K562 (cell line): ENCODE data around the gene STK33. TPM values are rescaled to one million over a fixed set of nuclear protein-coding genes. Genes with fewer than 3 reads are reported as not detected.
A peak's percentile ranks its signal among the peaks of the same experiment; 100 is the strongest.

Experiments
- DLX4 ChIP-seq: fragments of 250-450 bp; sonication (Bioruptor Pico); IDR thresholded peaks from 2 replicates; pipeline ENCODE4 v1.6.1; 2021; ENCODE audit warnings: mild to moderate bottlenecking
- HMGXB4 ChIP-seq: sonication (generic); formaldehyde crosslinking; IDR thresholded peaks from 2 replicates; pipeline ENCODE4 v1.8.1; 2023; ENCODE audit warnings: mild to moderate bottlenecking, missing genetic modification reagents
- MAFK ChIP-seq: IDR thresholded peaks from 2 replicates; pipeline ENCODE4 v1.6.1; 2011; ENCODE audit warnings: low read length, improper control_type of control experiment
- MGA ChIP-seq: fragments of 450-650 bp; IDR thresholded peaks from 2 replicates; pipeline ENCODE4 v1.6.1; 2016; ENCODE audit warnings: mild to moderate bottlenecking, moderate library complexity
- NKRF ChIP-seq: fragments of 450-650 bp; IDR thresholded peaks from 2 replicates; pipeline ENCODE4 v1.6.1; 2016; ENCODE audit warnings: borderline replicate concordance
- NRF1 ChIP-seq, 2 experiments: fragments of 450-650 bp; IDR thresholded peaks in 1 of 2; conservative IDR thresholded peaks in 1 of 2; 2 replicates each; pipeline ENCODE4 v1.6.1; 2014; ENCODE audit warnings: mild to moderate bottlenecking in 2 of 2
- POU5F1 ChIP-seq: fragments of 150-350 bp; IDR thresholded peaks from 2 replicates; pipeline ENCODE4 v1.6.1; 2014; ENCODE audit warnings: borderline replicate concordance, low read length, low read depth, mild to moderate bottlenecking; ENCODE audit not compliant: partially characterized antibody
- SOX6 ChIP-seq: fragments of 450-650 bp; IDR thresholded peaks from 2 replicates; pipeline ENCODE4 v1.6.1; 2014; ENCODE audit warnings: mild to moderate bottlenecking
- ZNF764 ChIP-seq: fragments of 250-450 bp; sonication (Bioruptor Pico); IDR thresholded peaks from 2 replicates; pipeline ENCODE4 v1.4.0; 2020; ENCODE audit warnings: low read depth, mild to moderate bottlenecking, moderate library complexity
- polyA plus RNA-seq, 8 experiments: library from polyadenylated mRNA; depleted of rRNA in 4 of 8; stranded (reverse) in 5 of 8; unstranded in 3 of 8; fragments of >200 nt; fragmentation: Nextera tagmentation in 2 of 8; fragmentation: Illumina TruSeq in 1 of 8; extraction: Ambion mirVana in 2 of 8; extraction: Trizol in 1 of 8; gene quantifications; 2 replicates each; pipeline versions ENCODE4 v1.2.1 to v1.2.3, GENCODE V29; 2011 to 2014; ENCODE audit warnings: inconsistent platforms in 1 of 8, missing spikeins in 1 of 8
- total RNA-seq, 7 experiments: library from RNA; depleted of rRNA in 6 of 7; stranded (reverse); fragments of >200 nt in 6 of 7; fragmentation: Illumina TruSeq in 2 of 7; extraction: Trizol in 2 of 7; gene quantifications; 2 replicates each; pipeline versions ENCODE4 v1.2.1 to v1.2.3, GENCODE V29; 2011 to 2021; ENCODE audit warnings: low replicate concordance in 1 of 7
- TF ChIP-seq, protein P1 (sequence below): fragments of 450-650 bp; IDR thresholded peaks from 2 replicates; pipeline ENCODE4 v1.6.1; 2016

Gene STK33
- total and polyA plus RNA-seq, 9 of the 15 experiments (the other 6 are each of a cell fraction or from before 2014, with no cell fraction given), result not detected

DNA sequence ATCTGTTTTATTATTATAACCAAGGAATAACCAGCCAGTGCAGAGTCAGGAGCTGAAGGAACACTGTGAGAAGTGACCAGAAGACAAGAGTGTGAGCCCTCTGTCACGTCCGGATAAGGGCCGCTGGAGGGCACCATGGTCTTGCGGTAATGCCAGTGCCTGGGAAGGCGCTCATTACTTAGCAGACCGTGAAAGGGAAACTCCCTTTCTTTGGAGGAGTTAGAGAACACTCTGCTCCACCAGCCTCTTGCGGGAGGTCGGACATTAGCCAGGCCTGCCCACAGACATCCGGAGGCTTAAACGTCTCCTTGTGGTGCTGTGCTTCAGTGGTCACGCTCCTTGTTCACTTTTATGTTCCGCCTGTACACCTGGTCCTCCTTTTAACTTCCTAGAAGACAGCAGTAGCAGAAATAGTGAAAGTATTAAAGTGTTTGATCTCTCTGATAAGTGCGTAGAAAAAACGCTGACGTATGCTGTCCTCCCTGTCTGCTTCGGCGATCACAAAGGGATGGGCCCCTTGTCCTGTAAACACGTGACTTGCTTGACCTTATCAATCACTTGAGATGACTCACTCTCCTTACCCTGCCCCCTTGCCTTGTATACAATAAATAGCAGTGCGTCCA lies 209.7 kb downstream of the STK33 start (continued):
- TF ChIP-seq DLX4 (CRISPR knock-in tag) (no peak), NKRF (no peak), MAFK (peak; percentile 86), SOX6 (peak; percentile 86), ZNF764 (no peak), POU5F1 (no peak), MGA (peak; percentile 57), NRF1 (conservative IDR thresholded peaks at IDR 0.05 in 1 of 2, IDR thresholded peaks at IDR 0.05 in 1 of 2) (no peak), HMGXB4 (CRISPR knock-in tag) (no peak)
- TF ChIP-seq, protein P1, sequence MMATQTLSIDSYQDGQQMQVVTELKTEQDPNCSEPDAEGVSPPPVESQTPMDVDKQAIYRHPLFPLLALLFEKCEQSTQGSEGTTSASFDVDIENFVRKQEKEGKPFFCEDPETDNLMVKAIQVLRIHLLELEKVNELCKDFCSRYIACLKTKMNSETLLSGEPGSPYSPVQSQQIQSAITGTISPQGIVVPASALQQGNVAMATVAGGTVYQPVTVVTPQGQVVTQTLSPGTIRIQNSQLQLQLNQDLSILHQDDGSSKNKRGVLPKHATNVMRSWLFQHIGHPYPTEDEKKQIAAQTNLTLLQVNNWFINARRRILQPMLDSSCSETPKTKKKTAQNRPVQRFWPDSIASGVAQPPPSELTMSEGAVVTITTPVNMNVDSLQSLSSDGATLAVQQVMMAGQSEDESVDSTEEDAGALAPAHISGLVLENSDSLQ, result peak; percentile 76
